ENCODE data around the gene GRAMD4. TPM values are rescaled to one million over a fixed set of nuclear protein-coding genes. Genes with fewer than 3 reads are reported as not detected.

GRAMD4 gene, protein sequence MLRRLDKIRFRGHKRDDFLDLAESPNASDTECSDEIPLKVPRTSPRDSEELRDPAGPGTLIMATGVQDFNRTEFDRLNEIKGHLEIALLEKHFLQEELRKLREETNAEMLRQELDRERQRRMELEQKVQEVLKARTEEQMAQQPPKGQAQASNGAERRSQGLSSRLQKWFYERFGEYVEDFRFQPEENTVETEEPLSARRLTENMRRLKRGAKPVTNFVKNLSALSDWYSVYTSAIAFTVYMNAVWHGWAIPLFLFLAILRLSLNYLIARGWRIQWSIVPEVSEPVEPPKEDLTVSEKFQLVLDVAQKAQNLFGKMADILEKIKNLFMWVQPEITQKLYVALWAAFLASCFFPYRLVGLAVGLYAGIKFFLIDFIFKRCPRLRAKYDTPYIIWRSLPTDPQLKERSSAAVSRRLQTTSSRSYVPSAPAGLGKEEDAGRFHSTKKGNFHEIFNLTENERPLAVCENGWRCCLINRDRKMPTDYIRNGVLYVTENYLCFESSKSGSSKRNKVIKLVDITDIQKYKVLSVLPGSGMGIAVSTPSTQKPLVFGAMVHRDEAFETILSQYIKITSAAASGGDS
- total RNA-seq, result 26.8 TPM

DNA sequence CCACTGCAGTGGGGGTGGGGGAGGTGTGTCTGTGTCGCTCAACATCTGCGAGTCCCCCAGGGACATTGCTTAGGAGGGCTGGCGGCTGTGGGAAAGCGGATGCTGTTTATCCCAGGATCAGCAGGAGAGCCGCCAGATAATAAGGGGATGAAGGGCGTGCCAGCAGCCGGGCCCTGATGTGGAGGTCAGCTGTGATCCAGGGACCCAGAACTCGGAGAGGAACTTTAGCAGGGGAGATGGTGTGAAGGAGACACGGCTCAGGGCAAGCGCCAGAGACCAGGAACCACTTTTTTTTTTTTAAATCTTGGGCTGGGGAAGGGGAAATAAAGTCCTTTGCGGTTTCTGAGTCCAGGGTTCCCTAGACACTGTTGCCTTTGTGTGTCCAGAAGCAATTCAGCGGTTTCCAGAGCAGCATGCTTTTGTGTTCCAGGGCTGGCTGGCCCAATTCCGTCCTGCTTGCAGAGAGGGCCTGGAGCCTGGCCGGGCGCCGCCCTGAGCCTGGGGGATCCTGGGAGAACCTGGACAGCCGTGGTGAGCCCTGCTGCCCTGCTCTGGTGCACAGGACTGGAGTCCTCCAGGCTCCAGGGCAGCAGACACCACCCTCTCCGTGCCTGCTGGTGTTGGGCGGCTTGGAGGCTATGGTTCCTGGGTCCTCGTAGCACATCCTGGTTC, at the start of gene GRAMD4:
Gene GRAMD4, plus strand, starts transcription at position 557 of the 672 bp plus-strand sequence. CDS start 6,414 bp downstream, outside the sequence.

Other genes with a start within 250 kb of the GRAMD4 start
- gene CELSR1, start 82.8 kb upstream of the GRAMD4 start, total RNA-seq, result 12.3 TPM
- 104 TPM for gene CERK, start 117.9 kb downstream of the GRAMD4 start, total RNA-seq
- 13.9 TPM for gene TBC1D22A, start 142.3 kb downstream of the GRAMD4 start, total RNA-seq